ENCODE results near the gene FASN.

The FASN gene

GRCh38 chr17:82105417-82105881 is 7.4 kb upstream of the FASN start:
- Histone ChIP-seq H3K79me2 (ENCODE audit: insufficient read depth, low read depth) (0 out of 2 replicates have a peak, but pooled peaks cover 4% of the 10 kb centered on the region), H3K4me3 (IDR thresholded peaks at IDR 0.05; ENCODE audit: insufficient read depth, low read depth, low read length) (no peak overlapping the region), H3K27me3 (ENCODE audit: insufficient read depth, low read depth) (no peaks in the 10 kb centered on the region), H3K36me3 (ENCODE audit: insufficient read depth) (no peaks in the 10 kb centered on the region), H2AFZ (ENCODE audit: low read depth) (no peak overlapping the region), H3K4me2 (peak overlapping the region; percentile 72; the same call in 1 of the 2 replicates), H3K4me1 (ENCODE audit: low read depth, poor library complexity, severe bottlenecking) (peaks cover 15% of the 10 kb centered on the region), H3K9ac (no peak overlapping the region; the same call in 1 of the 2 replicates), H4K20me1 (ENCODE audit: insufficient read depth) (no peaks in the 10 kb centered on the region), H3K27ac (peak overlapping the region; percentile 49)
- no peak for TF ChIP-seq CTCF (conservative IDR thresholded peaks at IDR 0.05; ENCODE audit: low read depth, low read length)

- 0 out of 2 replicates have a peak, but pooled peaks cover 4% of the 10 kb centered on the region for H3K79me2 ChIP-seq (ENCODE audit: insufficient read depth, low read depth)
- no peaks in the 10 kb centered on the region for H3K27me3 ChIP-seq (ENCODE audit: insufficient read depth, low read depth)
- H3K9ac ChIP-seq: no peak overlapping the region
- H3K27ac ChIP-seq: no peak overlapping the region
- no peaks in the 10 kb centered on the region for H4K20me1 ChIP-seq (ENCODE audit: insufficient read depth)
- no peak overlapping the region for H3K4me3 ChIP-seq (IDR thresholded peaks at IDR 0.05; ENCODE audit: insufficient read depth, low read depth, low read length)
- H3K36me3 ChIP-seq (ENCODE audit: insufficient read depth): no peaks in the 10 kb centered on the region
- H2AFZ ChIP-seq (ENCODE audit: low read depth): no peak overlapping the region
- H3K4me1 ChIP-seq (ENCODE audit: low read depth, poor library complexity, severe bottlenecking): peaks cover 17% of the 10 kb centered on the region
- H3K4me2 ChIP-seq: peak overlapping the region; percentile 72; the same call in 1 of the 2 replicates
- no peak for TF ChIP-seq CTCF (conservative IDR thresholded peaks at IDR 0.05; ENCODE audit: low read depth, low read length)
These were observed 6.9 kb upstream of the FASN start for GRCh38 chr17:82104797-82105416.

- Histone ChIP-seq H3K9ac (no peak overlapping the region), H3K36me3 (ENCODE audit: insufficient read depth) (no peaks in the 10 kb centered on the region), H3K79me2 (ENCODE audit: insufficient read depth, low read depth) (0 out of 2 replicates have a peak, but pooled peaks cover 10% of the 10 kb centered on the region), H3K4me3 (IDR thresholded peaks at IDR 0.05; ENCODE audit: insufficient read depth, low read depth, low read length) (no peak overlapping the region), H4K20me1 (ENCODE audit: insufficient read depth) (no peaks in the 10 kb centered on the region), H3K27ac (no peak overlapping the region), H3K4me1 (ENCODE audit: low read depth, poor library complexity, severe bottlenecking) (peaks cover 25% of the 10 kb centered on the region), H3K27me3 (ENCODE audit: insufficient read depth, low read depth) (no peaks in the 10 kb centered on the region), H2AFZ (ENCODE audit: low read depth) (no peak overlapping the region), H3K4me2 (no peak overlapping the region)
- TF ChIP-seq CTCF (conservative IDR thresholded peaks at IDR 0.05; ENCODE audit: low read depth, low read length): no peak
These were observed 5.8 kb upstream of the FASN start for GRCh38 chr17:82103553-82104451.

GRCh38 chr17:82101767-82102679 is 4.0 kb upstream of the FASN start:
- Histone ChIP-seq H3K79me2 (ENCODE audit: insufficient read depth, low read depth) (peaks cover 21% of the 10 kb centered on the region), H4K20me1 (ENCODE audit: insufficient read depth) (no peaks in the 10 kb centered on the region), H3K9ac (no peak overlapping the region), H3K4me1 (ENCODE audit: low read depth, poor library complexity, severe bottlenecking) (peaks cover 21% of the 10 kb centered on the region), H3K36me3 (ENCODE audit: insufficient read depth) (no peaks in the 10 kb centered on the region; the same call in 1 of the 2 replicates), H3K4me3 (IDR thresholded peaks at IDR 0.05; ENCODE audit: insufficient read depth, low read depth, low read length) (no peak overlapping the region), H3K4me2 (no peak overlapping the region), H3K27ac (no peak overlapping the region), H3K27me3 (ENCODE audit: insufficient read depth, low read depth) (no peaks in the 10 kb centered on the region), H2AFZ (ENCODE audit: low read depth) (no peak overlapping the region)
- TF ChIP-seq CTCF (conservative IDR thresholded peaks at IDR 0.05; ENCODE audit: low read depth, low read length): no peak

Data from KMS-11 (cell line).